GM19455 (cell line): ENCODE measurements around the gene ULK4.
"Not testable (repeated sequence)": the region's sequence is repeated elsewhere in the genome, so short reads cannot be mapped to it uniquely, and the experiment has no call there.

Experiments
- ATAC-seq: cut with Tn5 transposase; IDR thresholded peaks from one replicate; pipeline ENCODE4 v1.9.1; 2021; ENCODE audit not compliant: unreplicated experiment

The ULK4 gene

DNA sequence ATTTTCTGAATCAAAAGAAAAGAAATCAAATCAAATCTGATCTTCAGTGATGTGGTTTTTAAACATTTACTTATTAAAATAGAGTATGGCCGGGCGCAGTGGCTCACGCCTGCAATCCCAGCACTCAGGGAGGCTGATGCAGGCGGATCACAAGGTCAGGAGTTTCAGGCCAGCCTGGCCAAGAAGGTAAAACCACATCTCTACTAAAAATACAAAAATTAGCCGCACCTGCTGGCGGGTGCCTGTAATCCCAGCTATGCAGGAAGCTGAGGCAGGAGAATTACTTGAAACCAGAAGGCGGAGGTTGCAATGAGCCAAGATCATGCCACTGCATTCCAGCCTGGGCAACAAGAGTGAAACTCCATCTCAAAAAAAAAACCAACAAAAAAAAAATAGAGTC, 169.1 kb downstream of the ULK4 start:
- no peak for ATAC-seq

DNA sequence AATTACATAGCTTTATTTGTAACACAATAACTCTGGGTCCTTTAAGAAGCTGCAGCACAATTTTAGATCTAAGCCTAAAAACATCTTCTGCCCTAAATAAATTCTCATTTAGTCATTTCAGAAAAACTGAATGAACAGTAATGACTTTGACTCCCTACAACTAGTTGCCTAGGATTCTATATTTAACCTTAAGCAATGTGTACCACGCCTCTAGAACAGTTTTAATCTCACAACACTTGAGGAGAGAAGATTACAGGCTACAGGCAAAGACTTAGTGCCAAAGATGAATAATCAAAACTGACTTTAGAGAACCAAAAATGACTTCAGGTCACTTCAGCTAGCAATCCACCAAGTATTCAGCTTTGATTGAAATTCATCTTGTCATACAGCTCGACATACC, 192.8 kb downstream of the ULK4 start:
- ATAC-seq = no peak

DNA sequence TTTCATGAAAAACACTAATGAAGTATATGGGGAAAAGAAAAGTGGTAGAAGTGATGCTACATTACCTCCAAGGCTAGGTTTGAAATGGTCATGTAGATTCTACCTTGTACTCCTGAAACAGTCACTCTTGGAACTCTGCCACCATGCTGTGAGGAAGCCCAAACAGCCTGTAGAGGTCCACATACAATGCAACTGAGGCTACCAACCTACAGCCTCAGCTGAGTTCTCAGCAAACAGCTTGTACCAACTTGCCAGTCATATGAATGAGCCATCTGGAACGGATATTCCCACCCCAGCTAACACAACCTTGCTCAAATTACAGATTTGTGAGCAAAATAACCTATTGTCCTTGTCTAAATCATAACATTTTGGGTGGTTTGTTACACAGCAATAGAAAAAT, 193.5 kb downstream of the ULK4 start:
- no peak for ATAC-seq

DNA sequence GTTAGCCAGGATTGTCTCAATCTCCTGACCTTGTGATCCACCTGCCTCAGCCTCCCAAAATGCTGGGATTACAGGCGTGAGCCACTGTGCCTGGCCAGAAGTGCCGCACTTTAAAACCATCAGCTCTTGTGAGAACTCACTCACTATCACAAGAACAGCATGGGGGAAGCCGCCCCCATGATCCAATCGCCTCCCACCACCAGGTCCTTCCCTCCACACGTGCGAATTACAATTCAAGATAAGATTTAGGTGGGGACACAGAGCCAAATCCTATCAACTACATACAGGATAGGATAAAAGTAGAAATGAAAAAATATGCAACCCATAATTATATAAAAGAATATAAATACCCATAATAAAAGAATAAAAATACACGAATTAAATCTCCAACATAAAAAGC, 199.0 kb downstream of the ULK4 start:
- ATAC-seq = not testable (repeated sequence)

DNA sequence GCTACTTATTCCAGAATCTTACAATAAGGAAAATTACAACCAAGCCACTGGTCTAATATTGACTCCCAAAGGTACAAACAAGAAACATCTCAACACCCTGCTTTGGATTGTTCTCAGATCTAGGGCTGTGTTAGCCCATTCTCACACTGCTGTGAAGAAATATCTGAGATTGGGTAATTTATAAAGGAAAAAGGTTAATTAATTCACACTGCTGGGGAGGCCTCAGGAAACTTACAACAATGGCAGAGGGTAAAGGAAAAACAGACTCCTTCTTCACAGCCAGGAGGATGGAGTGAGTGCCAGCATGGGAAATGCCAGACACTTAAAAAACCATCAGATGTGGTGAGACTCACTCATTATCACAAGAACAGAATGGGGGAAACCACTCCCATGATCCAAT, 208.3 kb downstream of the ULK4 start:
- no peak for ATAC-seq

DNA sequence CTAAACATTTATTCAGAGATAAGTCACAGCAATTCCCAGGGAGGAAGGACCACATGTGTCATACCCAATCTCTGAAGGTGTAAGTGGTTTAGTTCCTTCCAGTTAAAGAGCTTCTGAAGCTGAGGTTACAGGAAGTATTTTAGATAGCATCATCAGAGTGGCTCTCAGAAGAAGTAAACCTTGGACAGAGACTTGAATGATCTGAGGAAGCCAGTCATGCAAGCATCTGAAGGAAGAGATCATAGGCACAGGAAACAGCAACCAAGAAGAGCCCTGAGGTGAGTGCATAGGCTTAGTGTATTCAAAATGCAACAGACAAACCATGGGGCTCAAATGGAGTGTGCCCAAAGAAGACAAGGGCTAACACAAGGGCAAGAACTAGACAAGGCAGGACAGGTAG, 210.3 kb downstream of the ULK4 start:
- ATAC-seq = no peak

DNA sequence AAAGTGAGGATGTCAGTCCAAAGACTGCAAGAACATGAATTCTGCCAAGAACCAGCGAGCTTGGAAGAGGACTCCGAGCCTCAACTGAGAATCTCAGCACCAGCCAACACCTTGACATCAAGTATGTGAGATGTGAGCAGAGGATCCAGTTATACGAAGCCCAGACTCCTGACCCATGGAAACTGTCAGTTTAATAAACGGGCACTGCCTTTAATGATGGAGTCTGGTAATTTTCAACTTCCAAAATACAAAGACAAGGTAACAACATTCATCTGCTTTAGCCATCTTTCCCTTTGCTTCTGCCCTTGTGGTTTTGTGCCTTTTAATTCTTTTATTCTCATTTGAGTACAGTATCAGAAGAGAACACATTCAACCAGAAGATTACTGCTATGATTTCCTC, 211.9 kb downstream of the ULK4 start:
- no peak for ATAC-seq

DNA sequence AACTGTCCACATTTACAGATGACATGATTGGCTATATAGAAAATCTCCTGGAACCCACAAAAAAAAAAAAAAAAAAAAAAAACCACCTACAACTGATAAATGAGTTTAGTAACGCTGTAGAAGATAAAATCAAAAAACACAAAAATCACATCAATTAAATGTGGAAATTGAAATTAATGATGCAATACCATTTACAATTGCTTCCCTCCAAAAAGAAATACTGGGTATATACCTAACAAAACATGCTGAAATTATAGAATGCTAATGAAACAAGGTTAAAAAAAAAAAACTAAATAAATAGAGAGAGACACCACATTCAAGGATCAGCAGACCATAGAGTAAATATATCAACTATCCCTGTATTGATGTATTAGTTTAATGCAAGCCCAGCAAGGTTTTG, 215.7 kb downstream of the ULK4 start:
- no peak for ATAC-seq

DNA sequence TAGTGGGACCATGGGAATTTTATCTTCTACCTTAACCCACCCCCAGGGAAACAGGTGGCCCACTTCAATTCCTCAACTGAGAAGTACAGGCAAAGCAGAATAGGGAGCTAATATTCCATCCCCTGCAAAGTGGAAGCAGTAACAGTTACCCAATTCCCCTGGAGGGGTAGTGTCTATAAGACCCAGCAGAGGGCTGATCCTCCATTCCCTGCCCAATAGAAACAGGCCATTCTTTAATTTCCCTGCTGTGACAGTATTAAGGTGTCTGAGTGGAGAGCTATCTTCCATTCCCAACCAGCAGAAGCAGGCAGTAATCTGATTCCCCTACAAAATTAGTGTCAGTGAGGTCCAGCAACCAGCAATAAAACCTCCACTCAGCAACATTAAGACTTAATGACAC, 219.8 kb downstream of the ULK4 start:
- no peak for ATAC-seq

DNA sequence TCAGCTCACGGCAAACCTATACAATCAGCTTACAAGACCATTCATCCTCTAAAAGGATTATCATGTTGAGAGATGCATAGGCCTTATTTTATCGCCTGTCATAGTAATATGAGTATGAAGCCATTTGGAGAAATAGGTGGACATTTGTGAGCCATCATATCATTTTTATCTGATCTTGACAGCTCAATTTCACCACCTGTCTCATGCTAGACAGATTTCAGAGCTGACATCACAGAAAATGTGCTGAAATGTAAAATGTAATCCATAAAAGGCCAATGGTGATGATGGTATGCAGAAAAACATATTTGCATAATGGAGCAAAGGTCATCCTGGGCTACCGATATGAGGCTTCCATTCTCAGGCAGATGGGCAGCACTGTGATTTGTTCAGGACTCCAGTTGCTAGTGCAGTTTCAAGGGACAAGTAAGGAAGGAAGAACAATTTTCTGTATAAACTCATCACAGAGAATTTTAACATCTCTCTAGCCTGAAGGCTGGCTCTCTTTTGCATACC, 221.5 kb downstream of the ULK4 start:
- ATAC-seq = no peak

DNA sequence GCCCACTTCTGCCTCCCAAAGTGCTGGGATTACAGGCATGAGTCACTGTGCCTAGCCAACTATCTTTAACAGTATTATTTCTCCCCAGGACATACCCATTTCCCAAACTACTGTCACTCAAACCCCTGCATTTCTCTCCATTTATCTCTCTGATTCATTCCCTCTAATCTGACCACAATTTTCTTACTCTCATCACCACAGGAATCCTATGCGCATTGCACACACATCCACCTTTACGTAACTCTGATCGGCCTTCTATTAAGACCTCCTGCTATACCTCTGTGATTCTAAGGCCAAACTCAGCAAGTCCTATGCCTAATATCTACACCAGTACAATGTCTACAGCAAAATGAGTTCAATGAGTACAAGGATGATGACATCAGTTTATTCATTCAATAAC, 235.0 kb downstream of the ULK4 start:
- ATAC-seq = no peak

DNA sequence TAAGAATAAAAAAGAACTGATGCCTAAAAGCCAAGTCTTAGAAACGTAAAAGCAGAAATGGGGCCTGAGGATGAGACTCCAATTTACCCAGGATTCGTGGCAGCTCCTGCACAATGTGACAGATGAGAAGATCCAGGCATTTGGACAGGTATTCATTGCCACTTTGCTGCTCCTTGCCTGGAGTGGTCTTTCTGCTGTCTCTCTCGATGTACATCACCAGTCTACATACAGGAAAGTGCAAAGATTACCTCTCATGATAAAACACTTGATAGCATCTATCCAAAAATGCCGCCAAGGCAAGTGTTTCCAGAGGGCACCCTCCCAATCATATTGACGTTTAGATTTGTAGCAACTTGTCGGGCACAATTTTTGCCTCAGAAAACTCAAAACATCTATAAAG, 244.3 kb downstream of the ULK4 start:
- no peak for ATAC-seq

DNA sequence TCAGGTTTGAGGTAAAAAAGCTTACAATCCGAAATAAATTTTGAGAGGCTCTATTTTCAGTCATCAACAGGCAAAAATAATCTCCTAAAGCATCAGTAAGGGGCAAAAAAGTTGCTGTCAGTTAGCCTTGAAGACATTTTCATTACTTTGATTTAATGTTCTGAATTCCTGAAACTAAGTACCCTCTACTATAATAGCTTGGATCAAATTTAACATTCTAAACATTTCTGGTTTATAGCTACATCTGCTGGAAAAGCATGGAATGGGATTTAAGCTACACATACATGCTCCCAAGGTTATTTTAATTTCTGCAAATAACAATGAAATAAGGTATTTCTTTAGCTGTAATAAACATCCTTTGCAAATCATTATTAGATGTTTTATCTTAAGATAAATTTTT, 245.4 kb downstream of the ULK4 start:
- no peak for ATAC-seq

DNA sequence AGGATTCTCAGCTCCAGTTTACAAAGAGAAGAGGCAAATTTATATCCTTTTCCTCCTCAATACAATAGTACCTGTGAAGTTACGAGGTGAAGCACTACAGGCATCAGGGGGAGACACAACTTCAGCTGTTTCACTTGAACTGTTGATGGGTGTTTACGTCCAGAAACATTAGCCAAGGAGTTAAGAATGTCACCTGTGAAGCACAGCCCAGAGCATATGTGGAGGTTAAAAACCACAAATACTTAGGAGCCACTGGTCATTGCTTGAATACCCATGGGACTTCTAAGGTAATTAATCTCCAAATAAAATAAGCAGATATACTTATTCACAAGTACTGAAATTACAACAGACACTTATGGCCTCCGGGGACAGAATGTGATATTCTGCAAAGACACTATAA, 246.5 kb downstream of the ULK4 start:
- ATAC-seq = no peak

DNA sequence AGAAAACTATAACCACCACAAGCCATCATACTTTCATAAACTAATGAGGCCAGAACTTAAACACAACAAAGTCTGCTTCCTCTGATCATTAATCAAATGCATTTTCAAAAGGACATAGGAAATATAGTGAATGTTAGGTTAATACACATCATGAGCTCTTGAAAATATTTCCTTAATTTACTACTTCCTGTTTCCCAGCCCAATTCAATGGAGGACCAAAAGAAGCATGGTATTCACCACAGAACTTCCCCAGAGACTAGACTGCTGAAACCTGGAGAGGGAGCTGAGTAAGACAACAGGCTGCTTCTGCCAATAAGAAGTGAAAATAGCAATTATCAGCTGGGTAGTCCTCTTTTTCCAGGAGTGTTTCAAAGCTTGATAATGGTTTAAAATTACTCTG, 250.3 kb downstream of the ULK4 start:
- no peak for ATAC-seq

DNA sequence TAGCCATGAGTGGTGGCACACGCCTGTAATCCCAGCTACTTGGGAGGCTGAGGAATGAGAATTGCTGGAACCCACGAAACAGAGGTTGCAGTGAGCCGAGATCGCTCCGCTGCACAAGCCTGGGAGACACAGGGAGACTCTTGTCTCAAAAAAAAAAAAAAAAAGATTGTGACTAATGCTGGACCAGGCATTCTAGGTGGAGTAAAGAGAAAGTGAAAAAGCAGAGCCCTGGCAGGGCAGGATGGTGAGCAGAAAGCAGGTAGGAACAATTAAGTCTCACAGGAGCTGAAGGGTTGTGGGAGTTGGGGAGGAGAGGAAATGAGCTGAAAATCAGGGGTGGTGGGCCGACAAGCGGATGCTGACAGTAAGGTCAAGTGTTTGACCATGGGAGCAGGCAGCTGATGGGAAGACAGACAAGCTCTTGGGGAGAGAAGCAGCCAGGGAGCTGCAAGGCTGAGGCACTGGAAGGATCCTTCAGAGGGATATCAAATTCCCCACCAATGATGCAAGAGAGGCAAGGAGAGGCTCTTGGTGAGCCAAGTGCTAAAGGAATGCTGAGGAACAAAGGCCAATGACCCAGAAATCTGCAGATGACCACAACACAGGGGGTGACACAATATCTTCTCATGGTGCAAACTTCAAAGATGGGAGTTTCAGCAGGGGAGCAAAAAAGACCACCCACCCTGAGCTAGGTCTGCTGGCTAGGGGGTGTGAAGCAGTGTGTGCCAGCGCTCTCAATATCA, 251.1 kb downstream of the ULK4 start:
- no peak for ATAC-seq

DNA sequence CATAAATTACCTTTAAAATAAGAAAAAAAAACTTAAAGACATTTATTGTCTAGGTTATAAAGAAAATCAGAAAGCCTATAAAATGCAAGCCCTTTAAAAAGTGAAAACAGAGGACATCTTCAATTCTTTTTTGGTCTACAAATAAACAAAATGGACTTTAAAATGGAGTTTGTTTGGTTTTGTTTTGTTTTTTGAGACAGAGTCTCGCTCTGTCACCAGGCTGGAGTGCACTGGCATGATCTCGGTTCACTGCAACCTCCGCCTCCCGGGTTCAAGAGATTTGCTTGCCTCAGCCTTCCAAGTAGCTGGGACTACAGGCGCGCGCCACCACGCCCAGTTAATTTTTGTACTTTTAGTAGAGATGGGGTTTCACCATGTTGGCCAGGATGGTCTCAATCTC, 252.7 kb downstream of the ULK4 start:
- ATAC-seq = not testable (repeated sequence)

DNA sequence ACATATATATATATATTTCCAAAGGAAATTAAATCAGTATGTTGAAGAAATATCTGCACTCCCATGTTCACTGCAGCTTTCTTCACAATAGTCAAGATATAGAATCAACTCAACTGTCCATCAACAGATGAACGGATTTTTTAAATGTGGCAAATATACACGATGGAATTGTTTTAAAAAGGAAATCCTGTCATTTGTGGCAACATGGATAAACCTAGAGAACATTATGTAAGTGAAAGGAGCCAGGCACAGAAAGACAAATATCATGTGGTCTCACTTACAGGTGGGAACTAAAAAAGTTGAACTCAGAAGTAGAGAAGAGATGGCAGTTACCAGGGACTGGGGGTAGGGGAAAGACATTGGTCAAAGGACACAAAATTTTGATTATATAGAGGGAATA, 253.7 kb downstream of the ULK4 start:
- ATAC-seq = no peak

DNA sequence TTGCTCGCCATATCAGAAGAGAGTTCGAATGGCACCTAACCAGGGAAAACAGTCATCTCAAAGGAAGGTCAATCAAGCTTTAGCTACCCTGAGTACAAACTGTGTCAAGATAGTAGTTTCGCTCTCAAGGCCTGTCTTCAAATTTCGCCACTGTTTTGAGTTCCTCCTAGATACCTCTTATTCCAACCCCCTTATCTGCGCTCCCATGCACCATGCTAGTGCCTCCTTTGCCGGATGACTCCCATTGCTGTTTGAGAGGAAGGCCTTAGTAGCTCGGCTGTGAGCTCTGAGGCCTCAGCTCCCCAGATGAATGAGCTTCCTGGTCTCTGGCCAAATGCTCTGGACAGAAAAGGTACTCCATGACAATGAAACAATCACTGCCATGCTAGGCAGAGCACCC, 256.0 kb downstream of the ULK4 start:
- no peak for ATAC-seq

DNA sequence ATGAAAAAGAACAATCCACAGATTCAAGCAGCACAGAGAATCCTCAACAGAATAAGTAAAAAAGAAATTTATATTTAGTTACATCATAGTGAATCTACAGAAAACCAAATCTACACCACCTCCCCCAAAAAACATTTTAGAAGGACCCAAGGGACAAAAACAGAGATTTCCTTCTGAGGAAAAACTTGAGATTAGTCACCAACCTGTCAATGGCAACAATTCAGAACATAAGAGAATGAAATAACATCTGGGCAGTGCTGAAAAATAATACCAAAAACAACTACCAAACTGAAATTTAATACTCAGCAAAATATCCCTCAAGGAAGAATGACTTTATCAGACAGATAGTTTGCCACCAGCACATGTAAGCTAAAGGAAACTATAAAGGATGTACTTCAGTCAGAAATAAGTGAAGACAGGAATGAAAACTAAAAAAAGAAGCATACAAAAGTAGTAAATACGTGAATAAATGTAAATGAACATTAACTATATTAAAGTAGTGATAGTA, 260.7 kb downstream of the ULK4 start:
- no peak for ATAC-seq

DNA sequence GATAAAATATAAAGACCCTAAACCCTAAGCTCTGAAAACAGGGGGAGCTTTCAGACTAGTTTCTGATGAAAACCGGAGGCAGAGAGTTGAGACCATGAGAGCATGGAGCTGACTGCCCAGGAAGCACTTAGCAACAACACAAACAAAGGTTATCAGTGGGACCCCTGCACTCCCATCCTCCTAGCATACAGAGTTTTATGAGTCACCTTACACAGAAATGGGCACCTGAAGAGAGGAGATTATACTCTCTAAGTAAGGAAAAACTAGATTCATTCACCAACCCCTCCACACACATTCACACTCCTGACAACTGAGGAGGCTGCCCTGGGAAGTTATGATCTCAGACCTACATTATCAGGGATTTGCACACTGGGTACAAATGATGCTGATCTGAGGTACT, 261.7 kb downstream of the ULK4 start:
- ATAC-seq = no peak

DNA sequence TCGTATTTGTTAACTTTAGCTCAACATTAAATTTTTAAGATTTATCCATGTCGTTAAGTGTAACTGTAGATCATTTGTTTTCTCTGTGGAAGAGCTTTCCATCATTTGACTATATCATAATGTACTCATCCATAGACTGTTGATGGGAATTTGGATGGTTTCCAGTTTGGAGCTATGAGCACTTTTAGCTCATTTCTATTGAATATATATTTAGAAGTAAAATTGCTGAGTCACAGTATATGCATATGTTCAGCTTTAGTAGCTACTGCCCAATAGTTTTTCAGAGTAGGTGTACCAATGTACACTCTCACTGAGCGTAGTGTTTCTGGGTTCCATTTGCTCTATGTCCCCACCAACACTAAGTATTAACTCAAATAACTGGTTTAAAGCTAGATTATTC, 263.0 kb downstream of the ULK4 start:
- no peak for ATAC-seq

DNA sequence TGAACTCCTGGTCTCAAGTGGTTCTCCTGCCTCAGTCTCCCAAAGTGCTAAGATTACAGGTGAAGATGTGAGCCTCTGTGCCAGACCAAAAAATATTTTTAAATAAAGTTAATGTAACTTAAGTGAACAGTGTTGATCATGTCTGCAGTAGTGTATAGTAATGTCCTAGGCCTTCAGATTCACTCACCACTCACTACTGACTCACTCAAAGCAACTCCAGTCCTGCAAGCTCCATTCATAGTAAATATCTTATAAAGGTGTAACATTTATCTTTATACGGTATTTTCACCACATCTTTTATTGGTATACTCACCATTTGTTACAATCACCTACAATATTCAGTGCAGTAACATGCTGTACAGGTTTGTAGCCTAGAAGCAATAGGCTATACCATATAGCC, 264.2 kb downstream of the ULK4 start:
- ATAC-seq = no peak
